ENCODE results near the gene FAF2. TPM values are rescaled to one million over a fixed set of nuclear protein-coding genes. Genes with fewer than 3 reads are reported as not detected.
"Not testable (repeated sequence)": the region's sequence is repeated elsewhere in the genome, so short reads cannot be mapped to it uniquely, and the experiment has no call there.

The FAF2 gene
- total RNA-seq, 1 donor from 2014 or later, result 45.5 TPM

GRCh38 chr5:176432707-176433106 is 15.5 kb upstream of the FAF2 start:
- Histone ChIP-seq H3K27me3 (ENCODE audit: control insufficient read depth, insufficient read depth, low read length) (no peaks in the 10 kb centered on the region), H3K36me3 (ENCODE audit: control insufficient read depth, insufficient read depth, low read length) (no peaks in the 10 kb centered on the region), H3K4me3 (ENCODE audit: low read depth, low read length) (no peak overlapping the region)
- TF ChIP-seq CTCF (IDR thresholded peaks at IDR 0.05; ENCODE audit: insufficient read depth, low read length, poor library complexity, severe bottlenecking), result no peak
- DNase-seq (ENCODE audit: low read depth), result no peak

- no peak for DNase-seq (ENCODE audit: low read depth)
- Histone ChIP-seq H3K36me3 (ENCODE audit: control insufficient read depth, insufficient read depth, low read length) (no peaks in the 10 kb centered on the region), H3K4me3 (ENCODE audit: low read depth, low read length) (no peak overlapping the region), H3K27me3 (ENCODE audit: control insufficient read depth, insufficient read depth, low read length) (no peaks in the 10 kb centered on the region)
- TF ChIP-seq CTCF (IDR thresholded peaks at IDR 0.05; ENCODE audit: insufficient read depth, low read length, poor library complexity, severe bottlenecking), result no peak
Measured at GRCh38 chr5:176436656-176437055, 11.5 kb upstream of the FAF2 start.

- DNase-seq (ENCODE audit: low read depth), result peak; percentile 61
- no peak for TF ChIP-seq CTCF (IDR thresholded peaks at IDR 0.05; ENCODE audit: insufficient read depth, low read length, poor library complexity, severe bottlenecking)
- Histone ChIP-seq H3K36me3 (ENCODE audit: control insufficient read depth, insufficient read depth, low read length) (no peaks in the 10 kb centered on the region), H3K27me3 (ENCODE audit: control insufficient read depth, insufficient read depth, low read length) (no peaks in the 10 kb centered on the region), H3K4me3 (ENCODE audit: low read depth, low read length) (no peak overlapping the region)
Measured at GRCh38 chr5:176438959-176439757, 9.0 kb upstream of the FAF2 start.

GRCh38 chr5:176440927-176441706 is 7.1 kb upstream of the FAF2 start:
- no peak for TF ChIP-seq CTCF (IDR thresholded peaks at IDR 0.05; ENCODE audit: insufficient read depth, low read length, poor library complexity, severe bottlenecking)
- DNase-seq (ENCODE audit: low read depth), result no peak
- Histone ChIP-seq H3K27me3 (ENCODE audit: control insufficient read depth, insufficient read depth, low read length) (no peaks in the 10 kb centered on the region), H3K4me3 (ENCODE audit: low read depth, low read length) (no peak overlapping the region), H3K36me3 (ENCODE audit: control insufficient read depth, insufficient read depth, low read length) (no peaks in the 10 kb centered on the region)

- Histone ChIP-seq H3K4me3 (ENCODE audit: low read depth, low read length) (no peak overlapping the region), H3K36me3 (ENCODE audit: control insufficient read depth, insufficient read depth, low read length) (no peaks in the 10 kb centered on the region), H3K27me3 (ENCODE audit: control insufficient read depth, insufficient read depth, low read length) (no peaks in the 10 kb centered on the region)
- TF ChIP-seq CTCF (IDR thresholded peaks at IDR 0.05; ENCODE audit: insufficient read depth, low read length, poor library complexity, severe bottlenecking), result no peak
- no peak for DNase-seq (ENCODE audit: low read depth)
Measured at GRCh38 chr5:176441921-176442323, 6.3 kb upstream of the FAF2 start.

GRCh38 chr5:176442911-176443310 is 5.3 kb upstream of the FAF2 start:
- H3K36me3 ChIP-seq (ENCODE audit: control insufficient read depth, insufficient read depth, low read length); H3K4me3 ChIP-seq (ENCODE audit: low read depth, low read length); H3K27me3 ChIP-seq (ENCODE audit: control insufficient read depth, insufficient read depth, low read length); DNase-seq (ENCODE audit: low read depth): not testable (repeated sequence)

Measured in kidney epithelial cell (primary cell).